Superior temporal gyrus (tissue), 1 donor: Measurements from ENCODE around the gene APBB2.
A peak's percentile ranks its signal among the peaks of the same experiment; 100 is the strongest.
"Not testable (repeated sequence)": the region's sequence is repeated elsewhere in the genome, so short reads cannot be mapped to it uniquely, and the experiment has no call there.

Experiments used
- DNase-seq: peaks from one replicate; pipeline ENCODE4 v3.0.0-alpha.2; 2016; ENCODE audit errors: extremely low spot score

Gene APBB2

GRCh38 chr4:41061482-41062185 is 152.7 kb downstream of the APBB2 start:
- DNase-seq = peak; percentile 51

- peak; percentile 70 for DNase-seq
Observed at GRCh38 chr4:41060352-41061334, 153.7 kb downstream of the APBB2 start.

- not testable (repeated sequence) for DNase-seq
Observed at GRCh38 chr4:41059411-41059810, 154.9 kb downstream of the APBB2 start.

- DNase-seq = no peak
Observed at GRCh38 chr4:41058426-41058825, 155.9 kb downstream of the APBB2 start.

- DNase-seq = no peak
Observed at GRCh38 chr4:41057467-41057866, 156.9 kb downstream of the APBB2 start.

- no peak for DNase-seq
Observed at GRCh38 chr4:41052287-41052686, 162.1 kb downstream of the APBB2 start.

GRCh38 chr4:41050880-41051775 is 163.2 kb downstream of the APBB2 start:
- DNase-seq = no peak

GRCh38 chr4:41050116-41050515 is 164.2 kb downstream of the APBB2 start:
- no peak for DNase-seq

GRCh38 chr4:41049176-41049575 is 165.2 kb downstream of the APBB2 start:
- DNase-seq = not testable (repeated sequence)

GRCh38 chr4:41044791-41045190 is 169.6 kb downstream of the APBB2 start:
- DNase-seq = no peak

GRCh38 chr4:41044165-41044564 is 170.2 kb downstream of the APBB2 start:
- no peak for DNase-seq

- no peak for DNase-seq
Observed at GRCh38 chr4:41043465-41043864, 170.9 kb downstream of the APBB2 start.

GRCh38 chr4:41041551-41041950 is 172.8 kb downstream of the APBB2 start:
- DNase-seq = no peak

- no peak for DNase-seq
Observed at GRCh38 chr4:41039317-41039716, 175.0 kb downstream of the APBB2 start.

GRCh38 chr4:41038304-41038703 is 176.0 kb downstream of the APBB2 start:
- no peak for DNase-seq

- no peak for DNase-seq
Observed at GRCh38 chr4:41029098-41029497, 185.2 kb downstream of the APBB2 start.

GRCh38 chr4:41028392-41029076 is 185.8 kb downstream of the APBB2 start:
- no peak for DNase-seq

- DNase-seq = no peak
Observed at GRCh38 chr4:41026971-41027370, 187.4 kb downstream of the APBB2 start.

- no peak for DNase-seq
Observed at GRCh38 chr4:41025824-41026223, 188.5 kb downstream of the APBB2 start.

- no peak for DNase-seq
Observed at GRCh38 chr4:41024556-41025491, 189.5 kb downstream of the APBB2 start.
